GM23338 (cell line): Measurements from ENCODE around the gene LYPLAL1. TPM values are rescaled to one million over a fixed set of nuclear protein-coding genes. Genes with fewer than 3 reads are reported as not detected.

Experiments used
- ATAC-seq: fragments of 200-7000 bp; cut with Tn5 transposase; 3 replicates; pipeline ENCODE4 v1.9.1; 2020
- DNase-seq: peaks from one replicate; pipeline ENCODE4 v3.0.0-alpha.2; 2015; ENCODE audit warnings: low spot score
- H2AFZ ChIP-seq: fragments of 200-600 bp; sonication (generic); 2 replicates; pipeline ENCODE4 v1.8.0; 2016; ENCODE audit warnings: antibody characterized with exemption, mild to moderate bottlenecking, moderate library complexity
- H3F3A ChIP-seq: fragments of 200-600 bp; sonication (generic); replicated peaks from 2 replicates; pipeline ENCODE4 v1.8.0; 2017; ENCODE audit warnings: antibody characterized with exemption, mixed run types, low read depth
- H3K27ac ChIP-seq: fragments of 200-600 bp; sonication (generic); 2 replicates; pipeline ENCODE4 v1.6.1; 2016; ENCODE audit warnings: low read depth
- H3K27me3 ChIP-seq: fragments of 200-600 bp; sonication (generic); 2 replicates; pipeline ENCODE4 v1.8.0; 2016; ENCODE audit warnings: mild to moderate bottlenecking, mixed run types, moderate library complexity; ENCODE audit not compliant: insufficient read depth
- H3K36me3 ChIP-seq: fragments of 200-600 bp; sonication (generic); 2 replicates; pipeline ENCODE4 v1.8.0; 2016; ENCODE audit warnings: mild to moderate bottlenecking; ENCODE audit not compliant: insufficient read depth
- H3K4me1 ChIP-seq: fragments of 200-600 bp; sonication (generic); 2 replicates; pipeline ENCODE4 v1.8.0; 2016; ENCODE audit warnings: mild to moderate bottlenecking, moderate library complexity; ENCODE audit not compliant: insufficient read depth
- H3K4me2 ChIP-seq: fragments of 200-600 bp; sonication (generic); 2 replicates; pipeline ENCODE4 v1.7.1; 2017; ENCODE audit warnings: mixed run types
- H3K4me3 ChIP-seq: fragments of 200-600 bp; sonication (generic); 2 replicates; pipeline ENCODE4 v1.6.1; 2016; ENCODE audit warnings: mixed run types
- H3K79me2 ChIP-seq: fragments of 200-600 bp; sonication (generic); replicated peaks from 2 replicates; pipeline ENCODE4 v1.8.0; 2017; ENCODE audit warnings: mild to moderate bottlenecking; ENCODE audit not compliant: insufficient read depth
- H3K9me2 ChIP-seq: fragments of 200-600 bp; sonication (generic); 2 replicates; pipeline ENCODE4 v1.8.0; 2017; ENCODE audit not compliant: insufficient read depth
- H4K20me1 ChIP-seq: fragments of 200-600 bp; sonication (generic); replicated peaks from 2 replicates; pipeline ENCODE4 v1.8.0; 2017; ENCODE audit warnings: mild to moderate bottlenecking; ENCODE audit not compliant: insufficient read depth
- H3K27ac Mint-ChIP-seq: 2 replicates; pipeline ENCODE4 v1.8.0; 2020; ENCODE audit warnings: inconsistent platforms, mild to moderate bottlenecking, moderate library complexity, mixed read lengths
- H3K27me3 Mint-ChIP-seq: 3 replicates; pipeline ENCODE4 v1.8.0; 2022; ENCODE audit warnings: low read depth, mild to moderate bottlenecking, moderate library complexity, mixed read lengths, inconsistent platforms; ENCODE audit not compliant: insufficient read depth, poor library complexity
- H3K36me3 Mint-ChIP-seq: 3 replicates; pipeline ENCODE4 v1.8.0; 2021; ENCODE audit warnings: low read depth, mild to moderate bottlenecking, inconsistent platforms, moderate library complexity, mixed read lengths
- H3K4me1 Mint-ChIP-seq: 3 replicates; pipeline ENCODE4 v1.8.0; 2020; ENCODE audit warnings: mild to moderate bottlenecking, inconsistent platforms, mixed read lengths
- H3K4me3 Mint-ChIP-seq: 3 replicates; pipeline ENCODE4 v1.8.0; 2021; ENCODE audit warnings: moderate library complexity, mild to moderate bottlenecking, inconsistent platforms, mixed read lengths
- H3K9me3 Mint-ChIP-seq: 3 replicates; pipeline ENCODE4 v1.8.0; 2020; ENCODE audit warnings: moderate library complexity, mild to moderate bottlenecking, inconsistent platforms, mixed read lengths
- CREB1 ChIP-seq: fragments of 250-450 bp; sonication (Bioruptor Pico); IDR thresholded peaks from 2 replicates; pipeline ENCODE4 v1.5.0; 2020; ENCODE audit warnings: low read depth, mild to moderate bottlenecking, moderate library complexity
- EZH2phosphoT487 ChIP-seq: fragments of 200-600 bp; sonication (generic); IDR thresholded peaks from one replicate; pipeline ENCODE4 v1.8.1; 2018; ENCODE audit warnings: antibody characterized with exemption; ENCODE audit not compliant: unreplicated experiment
- NANOG ChIP-seq: IDR thresholded peaks from 2 replicates; pipeline ENCODE4 v1.6.1; 2016; ENCODE audit warnings: antibody characterized with exemption, borderline replicate concordance
- POLR2AphosphoS5 ChIP-seq: IDR thresholded peaks from 2 replicates; pipeline ENCODE4 v1.6.1; 2016; ENCODE audit warnings: antibody characterized with exemption, low read depth
- STAT1 ChIP-seq: IDR thresholded peaks from one replicate; pipeline ENCODE4 v1.6.1; 2016; ENCODE audit warnings: antibody characterized with exemption; ENCODE audit not compliant: unreplicated experiment
- ZNF114 ChIP-seq: fragments of 250-450 bp; sonication (Bioruptor Pico); IDR thresholded peaks from 2 replicates; pipeline ENCODE4 v1.5.0; 2020; ENCODE audit warnings: mild to moderate bottlenecking, moderate library complexity
- ZNF331 ChIP-seq: fragments of 250-450 bp; sonication (Bioruptor Pico); IDR thresholded peaks from 2 replicates; pipeline ENCODE4 v1.5.0; 2020; ENCODE audit warnings: low read depth, mild to moderate bottlenecking, moderate library complexity
- polyA plus RNA-seq: library from polyadenylated mRNA; unstranded; fragments of >200 nt; fragmentation: Nextera tagmentation; extraction: Ambion mirVana; gene quantifications from 2 replicates; pipeline ENCODE4 v1.2.1, GENCODE V29; 2016
- total RNA-seq: library from RNA; depleted of rRNA; stranded (reverse); fragments of >200 nt; shearing (Covaris generic); gene quantifications from 2 replicates; pipeline ENCODE4 v1.2.3, GENCODE V29; 2014

Gene LYPLAL1
- total and polyA plus RNA-seq, 2 experiments from 2014 or later = 9.9 to 60.2 TPM

DNA sequence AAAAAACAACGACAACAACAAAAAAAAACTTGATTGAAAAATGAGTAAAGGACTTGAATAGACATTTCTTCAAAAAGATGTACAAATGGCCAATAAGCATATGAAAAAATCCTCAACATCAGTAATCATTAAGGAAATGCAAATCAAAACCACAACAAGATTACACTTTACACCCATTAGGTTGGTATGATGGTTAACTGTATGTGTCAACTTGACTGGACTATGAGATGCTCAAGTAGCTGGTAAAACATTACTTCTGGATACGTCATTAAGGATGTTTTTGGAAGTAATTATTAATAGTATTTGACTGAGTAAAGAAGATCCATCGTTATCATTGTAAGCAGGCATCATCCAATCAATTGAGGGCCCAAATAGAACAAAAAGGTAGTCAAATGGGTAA is 34.9 kb upstream of the LYPLAL1 start:
- H3K4me3 Mint-ChIP-seq = no peak overlapping the region
- Histone ChIP-seq H3K27ac (no peak overlapping the region), H3K4me3 (no peak overlapping the region), H3K4me2 (no peak overlapping the region), H3K9me2 (no peaks in the 10 kb centered on the region), H3K4me1 (no peaks in the 10 kb centered on the region), H2AFZ (no peak overlapping the region), H3K79me2 (no peaks in the 10 kb centered on the region), H4K20me1 (no peaks in the 10 kb centered on the region), H3F3A (no peaks in the 10 kb centered on the region), H3K36me3 (no peaks in the 10 kb centered on the region), H3K27me3 (no peaks in the 10 kb centered on the region)
- DNase-seq = no peak
- TF ChIP-seq ZNF331 (CRISPR knock-in tag) (no peak), POLR2AphosphoS5 (no peak), ZNF114 (CRISPR knock-in tag) (no peak), CREB1 (CRISPR knock-in tag) (no peak), STAT1 (no peak), EZH2phosphoT487 (no peak)
- H3K27me3 Mint-ChIP-seq = no peaks in the 10 kb centered on the region
- H3K27ac Mint-ChIP-seq = no peak overlapping the region
- H3K36me3 Mint-ChIP-seq = no peaks in the 10 kb centered on the region
- no peak for ATAC-seq
- H3K4me1 Mint-ChIP-seq = no peaks in the 10 kb centered on the region
- H3K9me3 Mint-ChIP-seq = no peaks in the 10 kb centered on the region; the same call in 2 of the 3 replicates

DNA sequence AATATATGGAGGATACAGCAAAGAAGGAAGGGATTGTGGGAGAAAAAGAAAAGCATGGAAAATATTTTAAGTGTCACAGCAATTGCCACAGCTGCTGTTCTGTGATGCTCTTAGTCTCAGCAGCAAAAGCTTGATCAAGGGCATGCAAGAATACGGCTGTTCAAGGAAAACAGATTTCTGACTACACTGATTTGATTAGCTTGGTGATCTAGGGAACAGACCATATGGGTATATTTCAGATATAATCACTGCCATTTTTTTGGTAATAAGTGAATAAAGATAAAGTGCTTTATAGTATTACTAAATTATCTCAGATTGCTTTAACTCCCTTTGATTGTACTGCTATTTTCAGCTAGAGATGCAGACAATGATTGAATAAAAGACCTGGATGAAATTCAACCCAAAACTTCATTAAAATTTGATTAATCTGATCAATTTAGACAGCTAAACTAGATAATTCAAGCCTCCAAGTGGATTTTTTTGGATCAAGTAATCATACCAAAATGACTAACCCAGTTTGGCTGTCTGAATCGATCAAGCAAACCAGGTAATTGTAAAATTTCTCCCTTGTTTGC is 33.3 kb upstream of the LYPLAL1 start:
- no peak for ATAC-seq
- Histone ChIP-seq H3K27me3 (no peaks in the 10 kb centered on the region), H3K36me3 (no peaks in the 10 kb centered on the region), H3K9me2 (no peaks in the 10 kb centered on the region), H3K4me3 (no peak overlapping the region), H3F3A (no peaks in the 10 kb centered on the region), H3K4me2 (no peak overlapping the region), H3K27ac (no peak overlapping the region), H2AFZ (no peak overlapping the region), H4K20me1 (no peaks in the 10 kb centered on the region), H3K79me2 (no peaks in the 10 kb centered on the region), H3K4me1 (no peaks in the 10 kb centered on the region)
- H3K36me3 Mint-ChIP-seq = no peaks in the 10 kb centered on the region
- TF ChIP-seq NANOG = no peak
- no peaks in the 10 kb centered on the region for H3K9me3 Mint-ChIP-seq
- no peak for DNase-seq
- H3K27ac Mint-ChIP-seq = no peak overlapping the region
- no peaks in the 10 kb centered on the region for H3K4me1 Mint-ChIP-seq
- H3K4me3 Mint-ChIP-seq = no peak overlapping the region
- no peaks in the 10 kb centered on the region for H3K27me3 Mint-ChIP-seq

DNA sequence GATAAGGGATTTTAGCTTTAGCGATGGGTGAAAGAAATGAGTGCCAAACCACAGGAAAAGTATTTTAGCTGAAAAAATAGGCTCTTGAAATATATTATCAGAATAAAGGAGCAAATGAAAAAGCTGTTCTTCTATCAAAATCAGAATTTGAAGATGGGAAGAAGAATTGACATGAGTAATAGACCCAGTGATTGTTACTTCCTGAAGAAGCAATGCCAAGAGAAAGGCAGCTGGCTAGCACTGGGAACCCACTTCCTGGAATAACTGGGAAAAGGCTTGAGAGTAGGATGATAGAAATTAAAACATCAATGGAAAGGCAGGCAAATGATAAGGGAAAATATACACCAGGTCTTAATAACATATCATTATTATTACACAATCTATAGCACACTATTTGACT is 29.9 kb upstream of the LYPLAL1 start:
- ATAC-seq (no peak), DNase-seq (no peak)
- Histone ChIP-seq H3K27me3 (no peaks in the 10 kb centered on the region), H4K20me1 (no peaks in the 10 kb centered on the region), H3K9me2 (no peaks in the 10 kb centered on the region), H3K27ac (no peak overlapping the region), H3K4me3 (no peak overlapping the region), H3F3A (no peaks in the 10 kb centered on the region), H3K4me1 (no peaks in the 10 kb centered on the region), H3K36me3 (no peaks in the 10 kb centered on the region), H2AFZ (no peak overlapping the region), H3K79me2 (no peaks in the 10 kb centered on the region), H3K4me2 (no peak overlapping the region)
- no peaks in the 10 kb centered on the region for H3K36me3 Mint-ChIP-seq
- no peaks in the 10 kb centered on the region; the same call in 2 of the 3 replicates for H3K4me1 Mint-ChIP-seq
- no peak for TF ChIP-seq ZNF331 (CRISPR knock-in tag)
- H3K4me3 Mint-ChIP-seq = no peak overlapping the region
- no peaks in the 10 kb centered on the region for H3K9me3 Mint-ChIP-seq
- H3K27me3 Mint-ChIP-seq = no peaks in the 10 kb centered on the region
- no peak overlapping the region for H3K27ac Mint-ChIP-seq
